ENCODE results near the gene TKFC. TPM values are rescaled to one million over a fixed set of nuclear protein-coding genes. Genes with fewer than 3 reads are reported as not detected.

The TKFC gene
- total and polyA plus RNA-seq, 5 experiments from 2014 or later, result 18.3 to 36.1 (median 25.3) TPM

- H3K9me3 Mint-ChIP-seq, result no peaks in the 10 kb centered on the region
- POLR2A ChIA-PET, result interaction anchor here (1.6 kb wide), 1 partner anchor 12 kb away, joined by 4 read pairs; the partner anchor contains the start of genes CYB561A3 and TMEM138
- peaks cover 5 to 20% (median 12%) of the 10 kb centered on the region in 4 donors for H3K4me1 Mint-ChIP-seq
- H3K4me3 Mint-ChIP-seq, result no peak overlapping the region
- H3K27me3 Mint-ChIP-seq, result no peaks in the 10 kb centered on the region
- DNase-seq (peak in 1 of 10 donors; percentile 28), ATAC-seq (no peak)
- no peak overlapping the region for H3K27ac Mint-ChIP-seq
- H3K36me3 Mint-ChIP-seq, result peaks cover 4 to 47% (median 16%) of the 10 kb centered on the region in 3 donors
Measured at GRCh38 chr11:61350336-61350735, 17.3 kb downstream of the TKFC start.

GRCh38 chr11:61350803-61351202 lies 17.8 kb downstream of the TKFC start:
- H3K27ac Mint-ChIP-seq, result no peak overlapping the region
- no peaks in the 10 kb centered on the region for H3K9me3 Mint-ChIP-seq
- ATAC-seq (no peak), DNase-seq (peak in 1 of 10 donors; percentile 52)
- peaks cover 5 to 20% (median 12%) of the 10 kb centered on the region in 4 donors for H3K4me1 Mint-ChIP-seq
- H3K27me3 Mint-ChIP-seq, result no peaks in the 10 kb centered on the region
- POLR2A ChIA-PET, result interaction anchor here (1.6 kb wide), 1 partner anchor 11 kb away, joined by 4 read pairs; the partner anchor contains the start of genes CYB561A3 and TMEM138
- no peak overlapping the region for H3K4me3 Mint-ChIP-seq
- peaks cover 4 to 48% (median 16%) of the 10 kb centered on the region in 3 donors for H3K36me3 Mint-ChIP-seq

- POLR2A ChIA-PET, result interaction anchor here (1.0 kb wide), 1 partner anchor 40 kb away, joined by 5 read pairs; no protein-coding TSS in a partner anchor
- Mint-ChIP-seq H3K4me1 (peaks cover 8 to 29% (median 15%) of the 10 kb centered on the region in 4 donors), H3K9me3 (no peaks in the 10 kb centered on the region), H3K27me3 (no peaks in the 10 kb centered on the region), H3K27ac (no peak overlapping the region), H3K4me3 (no peak overlapping the region), H3K36me3 (peaks cover 4 to 46% (median 14%) of the 10 kb centered on the region in 3 donors)
- no peak for DNase-seq
- ATAC-seq, result no peak
Measured at GRCh38 chr11:61352038-61352437, 19.0 kb downstream of the TKFC start.

DNA sequence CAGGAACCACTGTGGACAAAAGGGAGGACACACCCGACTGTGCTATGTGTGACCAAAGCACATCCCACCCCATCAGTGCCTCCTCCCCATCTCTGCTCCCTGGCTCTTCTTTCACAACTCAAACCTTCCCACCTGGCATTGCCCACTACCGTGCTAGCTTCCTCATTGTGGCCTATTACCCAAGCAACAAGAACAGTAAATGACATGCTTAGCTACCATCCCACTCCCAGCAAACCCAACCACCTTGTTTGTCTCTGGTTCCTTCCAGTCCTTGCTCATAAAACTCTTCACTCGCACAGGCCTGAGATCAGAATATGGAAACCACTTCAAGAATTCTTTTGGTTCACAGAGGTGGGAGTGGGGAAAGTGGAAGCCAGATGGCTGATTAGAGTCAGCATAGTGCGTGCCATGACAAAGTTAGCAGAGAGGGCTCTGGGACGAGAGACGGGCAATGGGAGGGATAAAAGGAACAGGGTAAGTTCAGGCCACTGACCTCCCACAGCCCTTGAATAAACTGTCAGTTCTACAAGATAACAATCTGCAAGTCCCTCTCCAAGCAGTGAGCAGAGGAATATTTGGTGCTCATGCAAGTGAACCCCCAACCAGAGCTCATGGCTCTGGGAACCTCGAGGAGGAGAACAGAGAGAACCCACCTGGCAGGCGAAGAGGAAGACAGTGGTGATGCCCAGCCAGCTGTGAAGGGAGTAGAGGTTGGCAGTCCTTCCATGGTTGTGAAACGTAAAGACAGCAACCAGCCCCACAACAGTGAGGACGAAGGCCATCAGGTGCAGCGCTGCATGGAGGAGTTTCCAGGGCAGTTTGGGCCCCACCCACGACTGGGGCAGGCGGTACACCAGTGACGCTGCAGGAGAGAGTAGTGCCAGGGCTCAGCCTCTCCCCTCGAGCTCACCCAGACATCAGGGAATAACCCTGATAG lies 20.4 kb downstream of the TKFC start:
- POLR2A ChIA-PET, result no interaction called here
- H3K27ac Mint-ChIP-seq, result peak overlapping the region in 3 of 10 donors; percentile 34 to 72 (median 51)
- ATAC-seq (no peak), DNase-seq (no peak)
- H3K27me3 Mint-ChIP-seq, result no peaks in the 10 kb centered on the region
- peaks cover 8 to 40% (median 18%) of the 10 kb centered on the region in 4 donors for H3K4me1 Mint-ChIP-seq
- peak overlapping the region in 2 of 10 donors; percentile 38 to 63 for H3K4me3 Mint-ChIP-seq
- H3K36me3 Mint-ChIP-seq, result peaks cover 4 to 40% (median 14%) of the 10 kb centered on the region in 3 donors
- H3K9me3 Mint-ChIP-seq, result no peaks in the 10 kb centered on the region

DNA sequence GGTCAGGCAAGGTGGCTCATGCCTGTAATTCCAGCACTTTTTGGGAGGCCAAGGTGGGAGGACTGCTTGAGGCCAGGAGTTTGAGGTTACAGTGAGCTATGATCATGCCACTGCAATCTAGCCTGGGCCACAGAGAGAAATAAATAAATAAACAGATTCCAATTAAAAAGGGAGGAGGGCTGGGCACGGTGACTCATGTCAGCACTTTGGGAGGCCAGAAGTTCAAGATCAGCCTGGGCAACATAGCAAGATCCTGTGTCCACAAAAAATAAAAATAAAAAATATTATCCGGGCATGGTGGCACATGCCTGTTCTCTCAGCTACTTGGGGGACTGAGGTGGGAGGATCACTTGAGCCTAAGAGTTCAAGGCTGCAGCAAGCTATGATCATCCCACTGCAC lies 21.2 kb downstream of the TKFC start:
- ATAC-seq, result no peak
- H3K4me1 Mint-ChIP-seq, result peaks cover 8 to 47% (median 19%) of the 10 kb centered on the region in 4 donors
- no peaks in the 10 kb centered on the region for H3K27me3 Mint-ChIP-seq
- no peak for DNase-seq
- H3K9me3 Mint-ChIP-seq, result no peaks in the 10 kb centered on the region
- peaks cover 4 to 34% (median 14%) of the 10 kb centered on the region in 3 donors for H3K36me3 Mint-ChIP-seq
- POLR2A ChIA-PET, result interaction anchor here (1.4 kb wide), 1 partner anchor 38 kb away, joined by 3 read pairs; no protein-coding TSS in a partner anchor
- H3K27ac Mint-ChIP-seq, result peak overlapping the region in 2 of 10 donors; percentile 27 to 72
- H3K4me3 Mint-ChIP-seq, result peak overlapping the region in 1 of 10 donors; percentile 63

DNA sequence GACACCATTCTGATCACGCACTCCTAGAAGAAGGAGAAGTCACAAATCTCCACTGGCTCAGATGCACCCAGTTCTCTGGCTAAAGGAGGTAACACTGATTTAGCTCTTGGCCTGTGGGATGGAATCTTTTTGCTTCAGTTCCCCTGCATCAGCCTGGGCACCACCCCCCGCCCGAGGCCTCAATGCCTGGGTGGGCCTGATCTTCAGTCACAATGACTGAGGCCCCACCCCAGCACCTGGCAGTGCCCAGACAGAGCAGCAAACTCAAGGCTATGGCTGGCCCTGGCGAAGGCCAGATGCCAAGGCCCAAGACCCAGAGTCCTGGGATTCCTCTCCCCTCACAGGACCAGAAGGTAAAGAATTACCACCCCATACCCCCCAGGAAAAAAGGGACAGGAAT lies 23.7 kb downstream of the TKFC start:
- POLR2A ChIA-PET, result interaction anchor here (1.1 to 1.8 kb wide), 3 partner anchors 8 to 73 kb away, joined by 3 to 5 read pairs (median 3); partner anchors contain the start of genes CPSF7, SDHAF2 and TMEM216
- H3K9me3 Mint-ChIP-seq, result no peaks in the 10 kb centered on the region
- no peak for ATAC-seq
- H3K4me1 Mint-ChIP-seq, result peaks cover 6 to 68% (median 31%) of the 10 kb centered on the region in 4 donors
- no peak for DNase-seq
- H3K4me3 Mint-ChIP-seq, result peak overlapping the region in 1 of 10 donors; percentile 85
- H3K27me3 Mint-ChIP-seq, result no peaks in the 10 kb centered on the region
- peak overlapping the region in 5 of 10 donors; percentile 21 to 85 (median 31) for H3K27ac Mint-ChIP-seq
- peaks cover 0 to 21% (median 8%) of the 10 kb centered on the region in 3 donors for H3K36me3 Mint-ChIP-seq

GRCh38 chr11:61357233-61357893 lies 24.3 kb downstream of the TKFC start:
- Mint-ChIP-seq H3K36me3 (peaks cover 0 to 22% (median 7%) of the 10 kb centered on the region in 3 donors), H3K4me3 (peak overlapping the region in 3 of 10 donors; percentile 24 to 85 (median 31)), H3K27me3 (no peaks in the 10 kb centered on the region), H3K4me1 (peaks cover 9 to 71% (median 35%) of the 10 kb centered on the region in 4 donors), H3K27ac (peak overlapping the region in 8 of 10 donors; percentile 21 to 85 (median 40)), H3K9me3 (no peaks in the 10 kb centered on the region)
- DNase-seq, result no peak
- ATAC-seq, result no peak
- POLR2A ChIA-PET, result interaction anchor here (0.6 to 1.8 kb wide), 5 partner anchors 9 to 872 kb away, joined by 3 to 6 read pairs (median 3); partner anchors contain the start of genes CPSF7, SDHAF2 and TMEM216

DNA sequence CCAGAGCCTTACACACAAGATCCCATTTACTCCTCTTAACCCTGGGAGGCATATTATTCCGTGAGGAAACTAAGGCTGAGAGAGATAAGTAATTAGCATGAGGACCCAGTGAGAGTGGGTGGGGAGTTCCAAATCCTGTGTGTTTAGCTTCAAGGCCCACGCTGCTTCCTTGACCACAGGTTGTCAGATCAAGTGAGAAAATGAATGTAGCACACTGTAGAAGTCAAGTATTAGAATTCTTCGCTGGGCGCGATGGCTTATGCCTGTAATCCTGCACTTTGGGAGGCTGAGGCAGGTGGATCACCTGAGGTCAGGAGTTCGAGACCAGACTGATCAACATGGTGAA lies 24.8 kb downstream of the TKFC start:
- no peaks in the 10 kb centered on the region for H3K9me3 Mint-ChIP-seq
- H3K4me1 Mint-ChIP-seq, result peaks cover 13 to 73% (median 38%) of the 10 kb centered on the region in 4 donors
- peaks cover 0 to 19% (median 4%) of the 10 kb centered on the region in 3 donors for H3K36me3 Mint-ChIP-seq
- peak overlapping the region in 3 of 10 donors; percentile 24 to 85 (median 31) for H3K4me3 Mint-ChIP-seq
- peak overlapping the region in 5 of 10 donors; percentile 27 to 85 (median 44) for H3K27ac Mint-ChIP-seq
- H3K27me3 Mint-ChIP-seq, result no peaks in the 10 kb centered on the region
- POLR2A ChIA-PET, result interaction anchor here (1.3 to 2.4 kb wide), 4 partner anchors 9 to 34 kb away, joined by 3 to 8 read pairs (median 4); partner anchors contain the start of gene TMEM216
- no peak for DNase-seq
- ATAC-seq, result no peak

DNA sequence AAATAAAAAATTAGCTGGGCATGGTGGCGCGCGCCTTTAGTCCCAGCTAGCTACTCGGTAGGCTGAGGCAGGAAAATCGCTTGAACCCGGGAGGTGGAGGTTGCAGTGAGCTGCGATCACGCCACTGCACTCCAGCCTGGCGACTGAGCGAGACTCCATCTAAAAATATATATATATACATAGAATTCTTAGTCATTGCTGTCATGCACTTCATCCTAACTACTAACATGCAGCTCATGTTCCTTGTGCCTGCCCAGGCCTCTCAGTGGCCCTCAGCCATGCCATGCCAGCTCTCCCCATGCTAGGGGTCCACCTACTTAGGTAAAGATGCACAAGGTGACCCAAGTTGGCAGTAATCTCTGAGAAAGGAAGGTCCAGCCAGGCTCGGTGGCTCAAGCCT lies 25.5 kb downstream of the TKFC start:
- ATAC-seq (no peak), DNase-seq (no peak)
- H3K4me1 Mint-ChIP-seq, result peaks cover 12 to 73% (median 41%) of the 10 kb centered on the region in 4 donors
- POLR2A ChIA-PET, result interaction anchor here (1.3 to 2.4 kb wide), 2 partner anchors 24 to 27 kb away, joined by 3 to 8 read pairs; no protein-coding TSS in a partner anchor
- peak overlapping the region in 4 of 10 donors; percentile 34 to 95 (median 42) for H3K27ac Mint-ChIP-seq
- no peaks in the 10 kb centered on the region for H3K27me3 Mint-ChIP-seq
- peaks cover 0 to 12% (median 0%) of the 10 kb centered on the region in 3 donors for H3K36me3 Mint-ChIP-seq
- H3K4me3 Mint-ChIP-seq, result no peak overlapping the region
- H3K9me3 Mint-ChIP-seq, result no peaks in the 10 kb centered on the region

GRCh38 chr11:61359516-61359915 lies 26.5 kb downstream of the TKFC start:
- H3K27ac Mint-ChIP-seq, result peak overlapping the region in 9 of 10 donors; percentile 3 to 98 (median 53)
- no peak for DNase-seq
- POLR2A ChIA-PET, result interaction anchor here (1.3 to 2.4 kb wide), 2 partner anchors 25 to 70 kb away, joined by 4 to 8 read pairs; partner anchors contain the start of genes CPSF7 and SDHAF2
- peak overlapping the region in 7 of 10 donors; percentile 7 to 99 (median 42) for H3K4me3 Mint-ChIP-seq
- H3K4me1 Mint-ChIP-seq, result peaks cover 12 to 69% (median 40%) of the 10 kb centered on the region in 4 donors
- no peak for ATAC-seq
- no peaks in the 10 kb centered on the region for H3K9me3 Mint-ChIP-seq
- H3K36me3 Mint-ChIP-seq, result peaks cover 0 to 19% (median 0%) of the 10 kb centered on the region in 3 donors
- no peaks in the 10 kb centered on the region for H3K27me3 Mint-ChIP-seq

- ATAC-seq (peak in 1 of 2 donors; percentile 0), DNase-seq (peak in 1 of 10 donors; percentile 4)
- Mint-ChIP-seq H3K9me3 (no peaks in the 10 kb centered on the region), H3K27ac (peak overlapping the region; percentile 95 to 99 (median 98)), H3K4me3 (peak overlapping the region; percentile 95 to 99 (median 97)), H3K4me1 (peaks cover 12 to 66% (median 39%) of the 10 kb centered on the region in 4 donors), H3K27me3 (no peaks in the 10 kb centered on the region), H3K36me3 (peaks cover 0 to 25% (median 2%) of the 10 kb centered on the region in 3 donors)
- POLR2A ChIA-PET, result interaction anchor here (0.6 to 3.9 kb wide), 10 partner anchors 10 to 68 kb away, joined by 3 to 46 read pairs (median 16); partner anchors contain the start of genes CPSF7, DDB1, SDHAF2 and TKFC
Measured at GRCh38 chr11:61361237-61361740, 28.3 kb downstream of the TKFC start.
